Stimulated activated CD8-positive, alpha-beta memory T cell treated with anti-CD3 and anti-CD28 coated beads, Interleukin-7, amount 100 ng/mL, for 24 hours (primary cell): ENCODE measurements around the gene TAOK3.
"Not testable (repeated sequence)": the region's sequence is repeated elsewhere in the genome, so short reads cannot be mapped to it uniquely, and the experiment has no call there.

Source experiments
- DNase-seq: peaks from one replicate; pipeline ENCODE4 v3.0.0-alpha.2; 2020; ENCODE audit warnings: low read depth

The TAOK3 gene

DNA sequence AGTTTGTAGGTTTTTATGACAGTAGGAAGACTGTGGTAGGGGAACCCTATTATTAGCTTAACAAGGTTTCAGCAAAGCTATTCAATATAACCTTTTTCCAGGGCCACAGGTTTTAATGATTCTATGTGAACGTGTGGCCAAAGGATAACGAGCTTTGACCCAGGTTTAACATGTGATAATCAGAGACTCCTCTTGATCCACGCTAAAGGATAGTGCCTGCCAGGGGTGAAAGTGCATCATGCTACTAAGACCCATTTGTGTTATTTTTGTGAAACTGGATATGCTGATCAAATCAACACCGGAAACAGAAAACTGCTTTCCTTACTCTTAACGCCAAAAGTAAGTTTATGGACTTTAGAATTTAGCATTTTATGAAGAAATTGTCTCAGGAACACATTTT is 909 bp upstream of the TAOK3 start:
- DNase-seq: no peak

DNA sequence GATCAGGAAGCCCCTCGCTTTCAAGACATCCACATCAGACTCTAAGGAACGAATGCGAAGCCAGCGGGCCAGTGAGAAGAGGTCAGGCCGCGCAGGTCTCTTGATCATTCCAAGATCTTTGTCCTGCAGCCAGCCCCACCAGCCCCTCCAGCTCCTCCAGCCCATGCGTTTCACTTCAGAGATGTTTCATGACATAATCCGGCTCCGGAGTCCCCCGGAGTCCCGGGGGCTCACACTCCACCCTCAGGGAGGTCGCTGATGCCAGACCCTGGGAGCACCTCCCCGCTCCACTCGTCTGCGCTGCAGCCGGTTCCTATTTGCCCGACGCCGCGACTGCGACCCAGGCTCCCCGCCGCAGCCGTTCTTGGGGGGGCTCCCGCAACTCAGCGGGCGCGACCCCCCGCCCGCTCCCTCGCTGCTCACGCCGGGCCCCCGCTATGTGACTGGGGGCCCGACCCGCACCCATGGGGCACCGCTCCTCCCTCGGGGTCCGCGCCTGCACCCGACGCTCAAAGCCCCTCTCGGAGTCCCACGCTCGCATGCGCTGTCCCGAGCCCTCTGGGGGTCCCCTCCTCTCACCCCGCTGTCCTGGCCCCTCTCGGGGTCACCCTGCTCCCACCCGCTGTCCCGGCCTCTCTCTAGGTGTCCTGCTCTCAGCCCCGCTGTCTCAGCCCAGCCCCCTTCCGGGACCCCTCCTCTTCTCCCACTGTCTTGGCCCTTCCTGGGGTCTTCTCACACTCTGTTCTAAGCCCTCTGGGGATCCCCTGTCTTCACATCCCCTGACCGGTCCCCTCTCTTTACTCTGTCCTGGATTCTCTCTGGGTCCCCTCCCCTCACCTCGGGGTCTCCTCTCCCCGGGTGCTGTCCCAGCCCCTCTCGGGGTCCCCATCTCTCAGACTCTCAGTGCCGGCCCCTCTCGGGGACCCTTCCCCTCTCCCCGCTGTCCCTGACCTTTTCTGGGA is 1.1 kb downstream of the TAOK3 start:
- DNase-seq: no peak

DNA sequence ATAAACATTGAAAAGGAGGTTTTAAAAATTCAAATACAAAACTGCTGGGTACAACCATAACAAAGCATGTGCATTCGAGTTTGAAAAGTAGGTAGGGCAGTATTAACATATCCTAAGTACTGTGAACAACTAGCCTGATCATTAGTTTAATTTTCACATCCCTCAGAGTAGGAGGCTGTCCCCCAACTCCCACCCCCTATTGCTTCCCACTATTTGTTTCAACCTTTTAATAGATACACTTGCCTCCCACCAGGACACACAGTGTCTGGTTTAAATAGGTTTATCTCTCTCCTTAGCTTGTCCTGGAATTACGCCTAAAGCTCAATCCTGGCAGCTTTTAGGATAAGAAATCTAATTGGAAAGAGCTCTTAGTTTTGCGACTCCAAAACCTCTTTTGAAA is 2.1 kb downstream of the TAOK3 start:
- no peak for DNase-seq

DNA sequence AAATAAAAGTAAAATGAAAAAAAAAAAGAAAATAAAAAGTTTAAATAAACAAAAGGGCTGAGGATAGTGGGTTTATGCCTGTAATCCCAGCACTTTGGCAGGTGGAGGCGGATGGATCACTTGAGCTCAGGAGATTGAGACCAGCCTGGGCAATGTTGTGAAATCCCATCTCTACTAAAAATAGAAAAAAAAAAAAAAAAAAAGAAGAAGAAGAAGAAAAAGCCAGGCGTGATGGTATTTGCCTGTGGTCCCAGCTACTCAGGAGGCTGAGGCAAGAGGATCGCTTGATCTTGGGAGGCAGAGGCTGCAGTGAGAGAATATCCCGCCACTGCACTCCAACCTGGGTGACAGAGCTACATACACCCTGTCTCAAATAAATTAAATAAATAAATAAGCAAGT is 3.9 kb downstream of the TAOK3 start:
- no peak for DNase-seq

DNA sequence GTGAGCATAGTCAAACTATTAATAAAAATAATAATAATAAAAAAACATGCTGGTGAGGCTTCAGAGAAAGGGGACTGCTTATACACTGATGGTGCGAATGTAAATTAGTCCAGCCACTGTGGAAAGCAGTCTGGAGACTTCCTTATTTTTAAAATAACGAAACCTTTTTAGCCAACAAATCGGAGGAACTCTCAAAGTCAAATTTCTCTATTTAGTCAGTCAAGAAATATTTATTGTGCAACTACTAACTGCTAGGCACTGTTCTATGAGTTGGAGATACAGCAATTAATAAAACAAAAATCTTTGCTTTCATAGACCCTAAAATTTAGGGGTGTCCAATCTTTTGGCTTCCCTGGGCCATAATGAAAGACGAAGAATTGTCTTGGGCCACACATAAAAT is 10.8 kb downstream of the TAOK3 start:
- no peak for DNase-seq

DNA sequence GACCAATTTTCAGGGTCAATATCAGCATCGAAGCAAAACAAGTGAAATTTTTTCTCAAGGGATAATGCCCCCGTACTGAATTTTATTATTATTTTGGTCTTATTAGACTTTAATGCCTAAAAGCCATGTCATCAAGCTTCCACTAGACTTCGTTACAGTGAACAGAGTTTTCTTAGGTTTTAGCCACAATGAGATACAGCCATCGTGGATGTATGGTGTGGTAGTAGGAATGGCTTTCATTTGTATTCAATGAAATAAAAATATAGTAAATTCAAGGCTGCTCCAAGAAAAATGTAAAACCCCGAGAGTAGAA is 11.7 kb downstream of the TAOK3 start:
- no peak for DNase-seq

DNA sequence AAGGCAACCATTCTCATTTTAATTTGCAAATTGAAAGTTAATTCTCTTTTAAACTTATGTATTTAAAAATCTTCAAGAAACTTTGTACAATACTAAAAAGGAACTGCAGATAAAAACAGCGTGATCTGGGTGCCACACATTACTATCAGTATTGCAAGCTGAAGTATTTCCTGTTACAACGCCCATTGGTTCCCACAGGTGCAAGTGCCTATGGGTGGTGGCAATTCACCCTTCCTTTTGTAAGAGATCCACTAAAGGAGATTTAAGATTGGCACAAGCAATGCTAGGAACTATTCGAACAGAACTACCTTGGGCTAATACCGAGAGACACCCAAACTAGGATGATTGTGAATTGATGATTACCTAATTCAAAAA is 13.2 kb downstream of the TAOK3 start:
- no peak for DNase-seq

DNA sequence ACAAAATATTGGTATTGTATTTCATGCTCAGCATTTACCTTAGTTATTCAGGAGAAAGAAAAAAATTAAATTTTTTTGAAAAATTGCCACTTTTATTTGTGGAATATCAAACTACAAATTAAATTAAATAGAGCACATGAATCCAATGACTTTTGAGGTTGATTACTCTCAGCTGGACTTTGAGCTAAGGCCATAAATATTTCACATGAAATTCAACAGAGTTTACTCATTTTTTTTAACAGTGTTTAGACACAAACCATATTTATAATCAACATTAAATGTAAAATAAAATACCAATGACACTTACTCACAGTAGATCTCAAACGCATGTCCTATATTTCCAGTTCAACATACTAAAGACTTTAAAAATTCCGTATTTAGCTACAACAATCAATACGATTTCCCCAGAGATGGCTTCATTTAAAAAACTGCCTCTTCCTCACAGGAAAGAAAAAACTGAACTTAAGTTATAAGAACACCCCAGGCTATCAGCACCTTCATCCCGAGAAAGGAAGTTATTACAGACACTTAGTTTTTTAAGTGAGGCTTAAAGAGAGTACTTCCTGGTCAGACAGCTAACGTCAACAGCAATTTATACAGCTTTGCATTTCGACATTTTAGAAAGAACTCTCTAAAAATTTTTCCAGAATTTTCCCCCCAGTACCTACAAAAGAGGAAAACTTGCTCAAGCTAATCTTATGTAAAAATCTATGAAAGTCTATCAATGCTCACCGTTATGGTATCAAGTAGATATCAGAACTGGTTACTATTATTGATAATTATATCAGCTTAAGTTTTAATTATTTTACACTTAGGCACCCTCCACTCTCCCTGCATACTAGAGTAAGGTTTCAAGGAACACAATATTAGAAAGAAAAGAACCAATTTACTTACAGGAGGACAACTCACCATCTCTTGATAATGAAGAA is 13.8 kb downstream of the TAOK3 start:
- DNase-seq: no peak

DNA sequence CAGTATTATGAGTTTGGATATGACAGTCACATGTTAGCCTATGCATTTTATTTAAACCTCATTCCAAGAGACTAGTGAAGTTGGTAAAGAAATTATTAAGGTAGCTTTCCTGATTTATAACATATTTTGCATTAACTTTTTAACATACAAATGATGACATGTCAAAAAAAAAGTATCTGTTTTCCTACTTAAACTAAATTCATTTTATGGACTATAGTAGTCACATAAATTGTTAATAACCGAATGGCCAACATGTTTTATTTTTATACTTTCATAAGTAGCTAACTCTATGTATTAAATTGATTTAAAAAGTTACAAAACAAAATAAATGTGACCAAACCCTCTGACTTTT is 14.7 kb downstream of the TAOK3 start:
- no peak for DNase-seq

DNA sequence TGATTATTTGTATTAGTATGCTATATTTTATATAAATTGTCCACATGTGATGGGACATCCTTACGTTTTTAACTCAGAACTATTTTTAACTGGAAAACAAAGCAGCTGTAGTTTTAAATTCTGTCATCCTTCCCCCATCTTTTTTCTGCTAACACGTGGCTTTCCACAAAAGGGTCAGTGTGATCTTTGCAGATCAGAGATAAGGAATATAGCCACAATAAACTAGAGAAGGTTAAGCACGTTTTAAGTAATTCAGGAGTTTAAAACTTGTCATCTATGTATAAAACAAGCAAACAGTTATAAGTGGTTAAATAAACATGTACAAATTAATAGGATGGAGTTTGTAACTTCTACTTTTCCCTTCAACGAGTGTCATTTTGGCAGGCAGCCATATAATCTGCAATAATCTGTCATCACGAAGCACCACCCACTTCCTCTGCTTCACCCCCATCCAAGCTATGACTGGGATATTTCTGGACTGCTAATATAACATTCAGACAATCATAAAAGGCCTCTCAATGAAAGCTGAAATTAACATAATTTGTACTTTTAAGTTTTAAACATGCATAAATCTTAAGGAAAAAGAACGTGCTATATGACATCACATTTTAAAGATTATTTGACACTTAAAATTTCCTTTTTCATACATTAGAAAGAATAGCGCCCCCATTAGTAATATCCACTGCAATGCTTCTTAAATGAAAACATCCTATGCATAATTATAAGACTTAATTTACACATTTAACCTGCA is 15.3 kb downstream of the TAOK3 start:
- DNase-seq: no peak

DNA sequence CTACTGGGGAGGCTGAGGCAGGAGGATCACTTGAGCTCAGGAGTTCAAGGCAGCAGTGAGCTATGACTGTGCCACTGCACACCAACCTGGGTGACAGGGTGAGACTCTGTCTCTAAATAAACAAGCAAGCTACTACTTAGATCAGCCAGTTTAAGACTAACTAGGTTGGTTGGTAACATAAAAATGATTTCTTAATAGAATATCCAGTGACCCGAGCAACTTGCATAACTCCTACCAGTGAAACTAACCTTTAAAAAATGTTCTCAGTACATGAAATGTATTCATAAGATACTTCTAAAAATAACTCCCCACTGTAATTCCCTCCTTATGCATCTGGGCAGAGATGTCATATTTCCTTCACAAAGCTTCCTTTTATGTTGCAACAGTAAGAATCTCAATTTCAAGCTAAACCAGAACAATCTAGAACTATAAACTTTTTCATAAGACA is 15.9 kb downstream of the TAOK3 start:
- DNase-seq: no peak

DNA sequence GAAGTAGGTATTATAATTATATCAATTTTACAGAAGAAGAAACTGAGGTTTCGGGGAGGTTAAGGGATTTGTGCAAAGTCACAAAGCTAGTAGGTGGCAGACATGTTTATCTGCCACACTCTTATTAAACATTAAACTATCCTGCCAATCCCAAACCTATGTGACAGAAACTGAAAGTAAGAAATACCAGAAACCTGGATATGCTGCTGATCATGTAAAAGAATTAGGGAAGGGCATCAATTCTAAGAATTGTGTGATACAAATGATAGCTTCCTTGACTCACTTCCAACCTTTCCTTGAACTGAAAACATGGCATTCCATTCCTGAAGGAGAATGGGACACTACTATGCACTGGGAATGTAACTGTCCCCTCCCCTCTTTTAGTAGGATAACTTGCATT is 16.9 kb downstream of the TAOK3 start:
- DNase-seq: no peak

DNA sequence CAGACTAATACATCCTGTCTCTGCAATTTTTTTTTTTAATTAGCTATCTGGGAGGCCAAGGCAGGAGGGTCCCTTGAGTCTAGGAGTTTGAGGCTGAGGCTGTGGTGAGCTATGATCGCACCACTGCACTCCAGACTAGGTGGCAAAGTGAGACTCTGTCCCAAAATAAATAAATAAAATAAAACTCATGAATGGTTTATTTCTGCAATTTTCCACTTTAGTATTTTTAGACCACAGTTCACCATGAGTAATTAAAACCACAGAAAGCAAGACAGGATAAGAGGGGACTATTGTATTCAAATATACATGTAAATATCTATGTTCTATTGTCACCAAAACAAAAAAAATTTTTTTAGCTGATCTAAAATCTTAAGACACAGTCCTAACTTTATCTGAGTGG is 17.8 kb downstream of the TAOK3 start:
- DNase-seq: no peak

DNA sequence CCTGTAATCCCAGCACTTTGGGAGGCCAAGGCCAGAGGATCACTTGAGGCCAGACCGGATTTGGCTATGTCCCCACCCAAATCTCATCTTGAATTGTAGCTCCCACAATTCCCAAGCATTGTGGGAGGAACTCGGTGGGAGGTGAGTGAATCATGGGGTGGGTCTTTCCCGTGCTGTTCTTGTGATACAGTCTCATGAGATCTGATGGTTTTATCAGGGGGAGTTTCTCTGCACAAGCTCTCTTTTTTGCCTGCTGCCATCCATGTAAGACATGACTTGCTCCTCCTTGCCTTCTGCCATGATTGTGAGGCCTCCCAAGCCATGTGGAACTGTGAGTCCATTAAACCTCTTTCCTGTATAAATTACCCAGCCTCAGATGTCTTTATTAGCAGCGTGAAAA is 18.2 kb downstream of the TAOK3 start:
- not testable (repeated sequence) for DNase-seq

DNA sequence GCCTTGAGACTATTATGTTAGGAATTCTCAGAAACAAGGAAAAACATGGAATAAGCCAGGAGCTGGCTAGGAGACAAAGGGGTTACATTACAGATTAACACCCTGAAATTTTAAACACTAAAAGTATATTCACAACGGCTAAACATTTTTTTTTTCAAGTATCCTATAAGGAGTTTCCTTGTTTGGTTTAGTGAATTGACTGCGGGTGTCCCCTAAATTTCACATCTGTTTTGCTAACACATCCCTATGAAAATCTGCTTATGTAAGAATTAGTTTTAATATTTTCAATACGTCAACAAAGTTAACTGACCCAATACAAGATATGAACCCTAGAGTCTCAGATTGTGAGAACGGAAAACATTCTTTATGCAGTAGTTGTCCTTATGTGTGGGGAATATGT is 19.0 kb downstream of the TAOK3 start:
- DNase-seq: no peak

DNA sequence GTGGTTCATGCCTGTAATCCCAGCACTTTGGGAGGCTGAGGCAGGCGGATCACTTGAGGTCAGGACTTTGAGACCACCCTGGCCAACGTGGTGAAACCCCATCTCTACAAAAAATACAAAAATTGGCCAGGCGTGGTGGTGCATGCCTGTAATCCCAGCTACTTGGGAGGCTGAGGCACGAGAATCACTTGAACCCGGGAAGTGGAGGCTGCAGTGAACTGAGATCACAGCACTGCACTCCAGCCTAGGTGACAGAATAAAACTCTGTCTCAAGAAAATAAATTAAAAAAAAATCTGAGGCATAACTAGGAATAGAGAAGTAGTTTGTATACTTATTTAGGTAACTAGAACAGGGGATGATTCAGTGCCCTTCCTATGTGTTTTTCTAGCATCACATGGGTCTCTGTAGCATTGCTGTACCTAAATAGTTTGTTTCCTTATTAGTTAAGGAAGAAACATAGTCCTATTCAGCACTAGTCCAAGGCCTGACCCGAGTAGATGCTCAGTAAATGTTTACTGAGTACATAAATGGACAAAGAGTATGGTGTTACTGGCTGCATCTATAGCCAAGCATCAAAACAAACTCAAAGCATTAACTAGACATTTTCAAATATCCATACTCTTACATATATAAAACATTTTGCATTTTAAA is 21.7 kb downstream of the TAOK3 start:
- no peak for DNase-seq

DNA sequence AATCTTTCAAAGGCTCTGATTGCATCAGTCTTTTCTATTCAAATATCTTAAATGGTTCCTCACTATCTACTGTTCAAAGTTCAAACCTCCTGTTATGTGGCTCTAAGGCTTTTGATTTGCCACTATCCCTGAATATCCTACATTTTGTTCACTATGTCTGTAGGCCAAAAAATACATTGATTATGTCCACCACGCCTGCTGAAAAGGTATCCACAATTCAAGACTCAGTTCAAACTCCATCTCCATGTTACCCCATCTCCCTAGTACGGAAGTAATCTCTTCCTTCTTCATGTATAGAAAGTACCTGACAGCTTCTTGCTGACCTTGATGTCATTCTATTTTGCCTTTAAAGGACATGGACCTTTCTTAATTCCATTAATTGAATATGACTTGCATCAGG is 24.8 kb downstream of the TAOK3 start:
- DNase-seq: no peak

DNA sequence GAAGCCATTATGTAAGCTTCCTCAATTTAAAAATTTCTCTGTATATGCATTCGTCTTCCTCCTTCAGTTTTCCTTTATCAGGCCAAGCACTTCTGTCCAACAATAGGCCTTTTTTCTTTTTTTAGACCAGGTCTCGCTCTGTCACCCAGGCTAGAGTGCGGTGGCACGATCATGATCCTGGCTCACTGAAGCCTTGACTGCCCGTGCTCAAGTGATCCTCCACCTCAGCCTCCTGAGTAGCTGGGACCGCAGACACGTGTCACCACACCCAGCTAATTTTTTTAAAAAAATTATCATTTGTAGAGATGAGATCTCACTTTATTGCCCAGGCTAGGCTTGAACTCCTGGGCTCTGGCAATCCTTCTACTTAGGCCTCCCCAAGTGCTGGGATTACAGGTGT is 25.8 kb downstream of the TAOK3 start:
- DNase-seq: no peak

DNA sequence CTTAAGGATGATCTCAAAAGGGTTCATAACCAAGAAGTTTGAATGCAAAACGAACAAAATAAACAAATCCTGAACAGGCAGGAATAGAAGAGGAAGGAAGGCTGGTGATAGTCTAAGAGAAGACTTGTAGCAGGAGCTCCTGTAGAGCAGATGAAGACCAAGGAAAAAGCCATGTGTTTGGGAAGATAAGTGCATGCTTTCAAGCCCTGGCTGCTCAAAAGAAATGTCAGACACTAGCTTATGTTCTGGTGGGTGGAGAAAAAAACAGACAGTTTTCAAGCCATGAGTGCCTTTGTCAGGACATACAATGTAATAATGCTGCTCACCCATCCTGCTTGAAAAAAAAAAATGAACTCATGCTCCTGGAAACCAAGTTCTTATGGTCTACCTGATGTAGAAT is 27.4 kb downstream of the TAOK3 start:
- DNase-seq: no peak

DNA sequence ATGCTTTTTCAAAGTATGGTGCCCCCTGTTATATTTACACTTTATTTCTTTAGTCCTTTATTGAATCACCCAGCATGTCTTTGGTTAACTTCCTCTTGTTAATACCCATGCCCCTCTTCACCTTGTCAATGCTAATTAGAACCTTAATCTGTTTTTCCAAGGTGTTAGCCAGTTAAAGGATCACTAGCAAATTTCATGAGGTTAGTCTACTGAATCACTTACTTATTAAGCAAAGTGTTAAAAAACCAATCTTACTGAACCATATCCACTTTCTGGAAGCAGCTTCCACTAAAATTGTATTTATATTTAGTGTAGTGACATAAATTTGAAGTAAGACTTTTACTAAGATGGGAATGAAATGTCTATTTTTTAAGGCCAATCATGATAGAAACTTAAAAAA is 27.9 kb downstream of the TAOK3 start:
- DNase-seq: no peak

DNA sequence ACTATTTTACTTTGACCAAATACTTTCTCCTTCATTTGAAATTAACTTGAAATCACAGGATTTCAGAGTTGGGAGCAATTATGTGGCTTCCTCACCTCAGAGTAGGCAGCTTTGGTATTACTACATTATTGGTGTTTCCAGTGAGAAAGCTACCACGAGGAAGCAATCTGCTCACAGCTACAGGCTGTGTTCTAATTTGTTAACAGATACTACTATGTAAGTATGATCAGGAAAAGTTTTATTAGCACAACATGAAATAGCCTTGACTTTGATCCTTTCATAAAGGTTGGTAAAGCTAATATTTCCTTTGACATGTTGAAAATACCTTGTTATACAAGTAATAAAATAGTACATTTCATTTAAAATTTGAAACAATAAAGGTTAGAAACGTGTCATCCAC is 30.6 kb downstream of the TAOK3 start:
- no peak for DNase-seq

DNA sequence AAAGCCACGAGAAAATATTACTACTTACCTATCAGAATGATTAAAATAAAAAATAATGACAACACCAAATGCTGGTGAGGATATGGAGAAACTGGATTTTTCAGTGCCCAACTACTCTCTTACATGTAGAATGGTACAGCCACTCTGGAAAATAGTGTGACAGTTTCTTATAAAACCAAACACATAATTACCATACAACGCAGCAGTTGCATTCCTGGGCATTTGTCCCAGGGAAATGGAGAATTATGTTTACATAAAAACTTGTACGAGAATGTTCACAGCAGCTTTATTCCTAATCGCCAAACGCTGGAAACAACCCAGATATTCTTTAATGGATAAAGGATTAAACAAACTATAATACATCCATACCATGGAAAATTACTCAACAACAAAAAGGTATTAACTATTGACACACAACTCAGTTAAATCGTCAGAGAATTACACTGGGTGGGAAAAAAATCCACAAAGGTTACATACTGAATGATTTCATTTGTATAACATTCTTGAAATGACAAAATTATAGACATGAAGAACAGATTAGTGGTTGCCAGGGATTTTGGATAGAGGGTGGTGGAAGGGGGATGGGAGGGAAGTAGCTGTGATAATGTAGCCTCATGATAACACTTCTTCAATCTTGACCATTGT is 35.4 kb downstream of the TAOK3 start:
- no peak for DNase-seq
